ENCODE results near the gene TCP11L2.

Gene TCP11L2

DNA sequence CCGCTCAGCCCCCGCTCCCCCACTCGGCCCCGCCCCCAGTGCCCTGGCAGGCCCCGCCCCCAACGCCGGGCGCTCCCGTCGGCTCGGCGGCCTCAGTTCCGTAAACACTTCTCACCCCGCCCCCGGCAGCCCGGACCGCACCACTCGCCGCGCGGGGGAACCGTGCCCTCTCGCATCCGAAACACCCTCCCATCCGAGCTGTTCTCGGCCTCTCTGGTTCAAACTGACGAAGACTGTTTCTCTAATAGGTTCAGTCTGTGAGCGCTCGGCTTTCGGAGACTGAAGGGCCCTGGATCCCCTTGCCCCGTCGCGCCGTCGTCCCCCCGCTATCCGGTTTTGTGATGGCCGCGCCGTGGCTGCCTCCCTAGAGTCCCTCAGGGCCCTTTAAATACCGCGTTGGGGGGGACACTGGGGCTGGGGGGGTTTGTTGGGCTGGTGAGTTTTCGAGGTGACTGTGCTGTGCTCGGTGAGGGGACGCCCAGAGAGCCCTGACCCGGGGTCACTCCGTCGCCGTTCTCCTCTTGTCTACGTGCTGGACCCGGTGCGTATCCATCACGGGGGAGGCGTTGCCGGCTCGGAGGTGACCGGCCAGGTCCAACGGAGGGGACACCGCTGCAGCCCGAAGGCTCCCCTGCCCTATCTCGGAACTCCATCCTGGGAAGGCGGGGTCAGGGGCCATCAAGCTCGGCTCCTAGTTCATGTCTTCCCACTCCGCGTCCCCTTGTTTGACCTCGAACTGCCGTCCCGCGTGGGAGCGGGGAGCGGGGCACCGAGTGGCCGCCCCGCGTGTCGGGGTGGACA, at the start of gene TCP11L2:
Gene TCP11L2, plus strand, starts transcription at position 333 of the 801 bp plus-strand sequence. CDS start 8,343 bp downstream, outside the sequence.
- peak; percentile 96 for DNase-seq (ENCODE audit: low spot score)

DNA sequence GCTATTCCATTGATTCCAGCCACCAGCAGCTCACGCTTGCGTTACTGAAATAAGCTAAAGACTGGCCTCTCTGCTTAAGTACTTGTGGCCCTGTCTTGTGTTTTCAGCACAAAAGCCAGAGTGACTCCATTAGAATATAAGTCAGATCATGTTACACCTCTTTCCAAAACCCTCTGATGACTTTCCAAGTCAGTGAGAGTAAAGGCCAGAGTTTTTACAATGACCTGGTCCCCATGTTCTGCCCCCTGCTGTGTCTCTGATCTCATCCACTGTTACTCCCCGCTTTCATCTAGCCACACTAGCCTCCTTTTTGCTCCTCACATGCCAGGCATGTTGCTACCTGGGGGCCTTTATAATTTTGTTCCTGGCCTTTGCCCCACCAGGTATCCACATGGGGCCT, 47.8 kb upstream of the TCP11L2 start:
- DNase-seq (ENCODE audit: low spot score), result no peak

DNA sequence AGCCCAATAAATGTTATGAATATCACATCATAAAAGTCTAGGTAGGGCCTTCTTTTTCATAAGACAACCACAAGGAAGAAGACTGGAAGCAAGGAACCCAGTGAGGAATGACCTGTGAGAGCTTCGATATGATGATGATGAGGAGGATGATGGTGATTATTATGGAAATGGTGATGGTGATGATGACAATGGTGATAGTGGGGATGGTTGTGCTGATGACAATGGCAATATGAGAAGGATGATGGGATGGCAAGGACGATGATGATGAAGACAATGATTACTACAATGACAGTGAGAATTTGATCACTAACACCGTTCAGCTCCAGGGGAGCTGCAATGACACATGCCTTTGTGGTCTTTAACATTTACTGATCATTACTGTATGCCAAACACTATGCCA, 47.0 kb upstream of the TCP11L2 start:
- DNase-seq (ENCODE audit: low spot score), result no peak

DNA sequence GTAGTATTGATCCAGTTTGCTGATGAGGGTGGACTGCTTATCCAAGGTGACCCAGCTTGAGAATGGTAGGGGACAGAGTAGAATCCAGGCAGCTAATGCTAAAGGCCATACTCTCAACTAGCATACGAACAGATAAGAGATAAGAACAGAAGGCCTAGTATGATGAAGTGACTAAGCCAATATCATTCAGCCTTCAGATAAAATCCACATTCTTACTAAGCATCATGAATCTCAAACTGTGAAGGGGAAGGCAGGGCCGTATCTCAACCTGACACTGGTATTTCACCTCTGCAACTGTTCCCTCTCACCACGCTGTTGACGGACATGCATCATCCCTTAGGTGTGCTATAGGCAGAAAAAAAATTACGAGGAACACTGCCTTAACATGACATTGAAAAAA, 46.6 kb upstream of the TCP11L2 start:
- DNase-seq (ENCODE audit: low spot score), result no peak

DNA sequence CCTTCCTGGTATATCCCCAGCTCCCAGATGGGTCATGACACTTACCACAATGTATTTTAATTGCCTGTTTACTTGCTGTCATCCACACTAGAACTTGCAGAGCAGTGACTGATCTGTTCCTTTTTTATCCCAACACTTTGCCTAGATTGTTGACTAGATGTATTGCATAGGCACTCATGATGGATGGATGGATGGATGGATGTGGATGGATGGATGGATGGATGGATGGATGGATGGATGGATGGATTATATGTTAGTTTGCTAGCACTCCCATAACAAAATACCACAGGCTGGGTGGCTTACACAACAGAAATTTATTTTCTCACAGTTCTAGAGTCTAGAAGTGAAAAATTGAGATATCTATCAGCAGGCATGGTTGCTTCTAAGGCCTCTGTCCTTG, 46.0 kb upstream of the TCP11L2 start:
- no peak for DNase-seq (ENCODE audit: low spot score)

DNA sequence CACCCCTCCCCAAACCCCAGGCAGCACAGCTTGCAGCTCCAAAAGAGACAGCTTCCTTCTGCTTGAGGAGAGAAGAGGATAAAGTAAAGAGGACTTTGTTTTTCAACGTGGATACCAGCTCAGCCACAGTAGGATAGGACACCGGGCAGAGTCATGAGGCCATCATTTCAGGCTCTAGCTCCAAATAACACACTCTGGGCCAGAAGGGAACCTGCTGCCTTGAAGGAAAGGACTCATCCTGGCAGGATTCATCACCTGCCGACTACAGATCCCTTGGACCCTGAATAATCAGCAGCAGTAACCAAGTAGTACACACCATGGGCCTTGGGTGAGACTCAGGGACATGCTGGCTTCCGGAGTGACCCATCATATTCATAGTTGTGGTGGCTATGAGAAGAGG, 44.3 kb upstream of the TCP11L2 start:
- DNase-seq (ENCODE audit: low spot score), result no peak

DNA sequence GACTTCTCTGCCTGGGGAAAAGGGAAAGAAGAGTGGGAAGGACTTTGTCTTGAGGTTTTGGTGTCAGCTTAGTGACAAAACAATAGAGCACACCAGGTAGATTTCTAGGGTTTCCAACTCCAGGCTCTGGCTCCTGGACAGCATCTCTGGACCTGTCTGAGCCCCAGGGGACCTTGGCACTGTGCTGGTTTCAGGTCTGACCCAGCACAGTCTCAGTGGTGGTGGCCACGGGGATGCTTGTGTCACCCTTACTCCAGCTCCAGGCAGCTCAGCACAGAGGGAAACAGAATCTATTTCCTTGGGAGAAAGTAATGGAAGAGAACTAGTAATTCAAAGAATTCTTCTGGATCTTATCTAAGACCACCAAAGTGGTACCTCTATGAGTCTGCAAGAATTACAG, 43.6 kb upstream of the TCP11L2 start:
- DNase-seq (ENCODE audit: low spot score), result no peak

DNA sequence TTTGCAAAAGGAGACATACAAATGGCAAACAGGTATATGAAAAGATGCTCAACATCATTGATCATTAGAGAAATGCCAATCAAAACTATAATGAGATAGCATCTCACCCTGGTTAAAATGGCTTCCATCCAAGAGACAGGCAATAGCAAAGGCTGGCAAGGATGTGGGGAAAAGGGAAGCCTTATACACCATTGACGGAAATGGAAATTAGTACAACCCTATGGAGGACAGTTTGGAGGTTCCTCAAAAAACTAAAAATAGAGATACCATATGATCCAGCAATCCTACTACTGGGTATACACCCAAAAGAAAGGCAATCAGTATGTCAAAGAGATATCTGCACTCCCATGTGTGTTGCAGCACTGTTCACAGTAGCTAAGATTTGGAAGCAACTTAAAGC, 37.4 kb upstream of the TCP11L2 start:
- no peak for DNase-seq (ENCODE audit: low spot score)

DNA sequence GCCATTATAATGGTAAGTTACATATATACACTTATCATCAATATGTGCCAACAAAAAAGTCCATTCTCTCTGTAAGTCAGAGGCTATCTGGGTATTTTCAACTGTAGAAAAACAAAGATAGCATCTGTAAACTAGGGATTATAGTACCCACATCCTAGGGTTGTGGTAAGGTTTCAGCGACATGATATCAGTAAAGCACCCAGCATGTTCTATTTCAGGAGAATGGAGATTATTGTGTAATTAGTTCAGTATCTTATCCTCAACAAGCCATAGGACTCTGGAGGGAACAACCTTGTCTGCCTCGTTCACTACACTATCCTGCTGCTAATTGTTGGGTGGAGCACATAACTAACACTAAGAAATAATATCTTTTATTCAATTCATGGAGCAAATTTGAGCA, 35.0 kb upstream of the TCP11L2 start:
- DNase-seq (ENCODE audit: low spot score), result no peak

DNA sequence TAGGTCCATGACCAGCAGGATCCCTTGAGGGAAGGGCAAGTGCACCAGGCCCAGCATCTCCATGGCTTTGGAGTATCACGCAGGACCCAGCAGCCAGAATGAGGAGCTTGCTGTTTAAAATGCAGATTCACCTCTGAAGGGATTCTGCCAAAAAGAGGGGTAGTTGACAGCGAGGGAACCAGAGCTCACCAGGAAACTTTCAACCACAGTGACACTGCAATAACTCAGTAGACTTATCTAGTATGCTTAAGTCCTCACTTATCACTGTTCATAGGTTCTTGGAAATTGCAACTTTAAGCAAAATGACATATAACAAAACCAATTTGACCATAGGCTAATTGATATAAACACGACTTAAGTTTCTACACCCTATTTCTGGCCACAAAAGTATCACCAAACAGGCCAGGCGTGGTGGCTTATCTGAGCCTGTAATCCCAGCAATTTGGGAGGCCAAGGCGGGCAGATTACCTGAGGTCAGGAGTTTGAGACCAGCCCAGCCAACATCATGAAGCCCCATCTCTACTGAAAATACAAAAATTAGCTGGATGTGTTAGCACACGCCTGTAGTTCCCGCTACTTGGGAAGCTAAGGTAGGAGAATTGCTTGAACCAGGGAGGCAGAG, 33.3 kb upstream of the TCP11L2 start:
- no peak for DNase-seq (ENCODE audit: low spot score)

DNA sequence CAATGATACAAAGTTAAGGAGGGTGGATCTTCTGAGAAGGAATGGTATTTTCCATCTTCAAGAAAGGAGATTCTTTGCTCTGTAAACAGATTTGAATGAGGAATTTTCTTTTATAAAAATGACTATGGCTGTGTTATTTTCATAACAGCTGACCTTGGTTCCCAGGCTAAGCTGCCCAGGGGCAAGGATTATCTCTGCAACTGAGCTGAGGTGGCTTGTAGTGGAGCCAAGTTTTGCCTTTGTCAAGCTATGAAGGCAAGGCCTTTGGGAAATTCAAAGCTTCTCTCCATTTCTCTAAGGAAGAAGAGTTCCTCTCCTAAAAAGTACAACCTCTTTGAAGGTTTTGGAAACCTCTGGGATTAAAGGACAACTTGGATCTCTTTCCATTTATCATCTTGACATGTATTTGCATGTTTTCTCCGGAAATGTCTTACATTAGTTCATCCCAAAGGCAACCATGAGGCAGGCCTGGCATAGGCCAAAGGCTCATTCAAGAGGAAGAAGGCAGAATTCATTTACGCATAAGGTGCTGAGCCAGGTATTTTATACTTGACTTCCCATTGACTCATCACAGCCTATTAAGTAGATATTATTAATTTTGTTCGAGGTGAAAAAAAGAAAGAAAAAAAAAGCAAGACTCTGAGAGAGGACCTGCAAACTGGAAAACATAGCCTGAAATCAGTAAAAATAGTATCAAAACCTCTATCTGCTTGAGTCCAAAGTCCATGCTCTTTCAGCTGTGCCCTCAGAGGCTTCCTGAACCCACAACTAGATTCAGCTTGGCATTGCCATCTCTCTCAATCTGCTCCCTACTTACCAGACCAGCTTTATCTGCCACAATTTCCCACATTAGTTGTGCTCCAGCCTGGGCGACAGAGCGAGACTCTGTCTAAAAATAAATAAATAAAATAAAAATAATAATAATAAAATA, 30.7 kb upstream of the TCP11L2 start:
- DNase-seq (ENCODE audit: low spot score), result no peak

DNA sequence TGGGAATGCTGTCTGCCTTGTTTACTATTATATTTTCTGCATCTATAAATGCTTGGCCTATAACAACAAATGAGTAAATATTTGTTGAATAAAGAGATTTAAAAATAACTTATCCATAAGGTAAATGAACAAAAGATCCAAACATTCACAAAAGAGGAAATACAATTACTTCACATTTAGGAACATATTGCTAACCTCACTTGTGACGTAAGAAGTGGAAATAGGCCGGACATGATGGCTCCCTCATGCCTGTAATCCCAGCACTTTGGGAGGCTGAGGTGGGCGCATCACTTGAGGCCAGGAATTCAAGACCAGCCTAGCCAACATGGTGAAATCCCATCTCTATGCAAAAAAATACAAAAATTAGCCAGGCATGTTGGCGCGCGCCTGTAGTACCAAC, 29.0 kb upstream of the TCP11L2 start:
- no peak for DNase-seq (ENCODE audit: low spot score)

DNA sequence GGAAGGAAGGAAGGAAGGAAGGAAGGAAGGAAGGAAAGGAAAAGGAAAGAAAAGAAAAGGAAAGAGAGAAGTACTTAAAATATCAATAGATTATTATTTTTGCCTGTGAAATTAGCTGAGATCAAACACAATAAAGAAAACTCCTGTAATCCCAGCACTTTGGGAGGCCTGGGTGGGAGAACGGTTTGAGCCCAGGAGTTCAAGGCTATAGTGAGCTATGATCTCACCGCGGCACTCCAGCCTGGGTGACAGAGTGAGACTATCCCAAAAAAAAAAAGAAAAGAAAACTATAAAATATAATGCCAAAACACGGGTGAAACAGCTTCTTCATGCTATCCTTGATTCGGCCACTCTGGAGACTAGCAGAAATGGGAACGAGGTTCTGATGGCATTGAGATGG, 28.5 kb upstream of the TCP11L2 start:
- DNase-seq (ENCODE audit: low spot score), result no peak

DNA sequence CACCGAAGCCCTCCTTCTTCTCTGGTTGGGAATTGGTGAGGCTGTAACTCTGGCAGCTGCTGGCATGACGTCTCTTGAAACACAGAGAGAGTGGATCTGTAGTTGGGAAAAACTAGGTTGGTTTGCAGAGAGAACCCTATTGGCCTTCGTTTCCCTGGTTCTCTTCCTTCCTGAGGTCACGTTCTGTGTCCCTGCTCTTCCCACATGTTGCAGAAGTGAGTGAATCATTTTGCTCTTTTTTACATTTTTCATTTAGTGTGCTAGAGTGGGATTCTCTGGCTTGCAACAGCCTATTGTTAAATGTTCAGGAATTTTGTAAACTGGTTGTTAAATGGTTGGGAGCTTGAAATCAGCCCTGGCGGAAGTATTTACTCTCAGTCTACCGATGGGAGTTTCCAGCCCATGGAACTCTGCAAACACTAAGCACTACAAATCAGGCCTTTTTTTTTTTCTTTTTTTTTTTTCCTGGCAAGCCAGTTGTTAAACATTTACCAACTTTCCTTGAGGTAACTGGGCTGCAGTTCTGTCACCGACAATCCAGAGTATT, 27.9 kb upstream of the TCP11L2 start:
- DNase-seq (ENCODE audit: low spot score), result no peak

DNA sequence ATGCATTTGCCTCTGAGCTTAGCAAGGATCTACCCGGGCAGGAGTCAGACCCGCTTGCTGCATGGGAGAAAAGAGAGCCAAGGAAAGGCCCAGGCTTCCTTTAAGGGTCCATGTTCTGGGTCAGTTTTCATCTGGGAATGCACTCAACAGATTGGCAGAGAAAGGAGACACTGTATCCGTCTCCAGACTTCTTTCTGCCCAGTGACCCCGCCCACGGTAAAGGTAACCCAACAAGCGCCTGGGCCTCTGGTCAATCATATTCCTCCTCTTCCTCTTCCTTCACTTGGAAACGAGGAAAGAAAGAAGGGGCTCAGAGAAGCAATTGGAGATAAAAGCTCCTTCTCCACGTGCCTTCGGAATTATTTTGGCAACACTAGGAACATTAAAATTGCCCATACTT, 27.1 kb upstream of the TCP11L2 start:
- DNase-seq (ENCODE audit: low spot score), result no peak

DNA sequence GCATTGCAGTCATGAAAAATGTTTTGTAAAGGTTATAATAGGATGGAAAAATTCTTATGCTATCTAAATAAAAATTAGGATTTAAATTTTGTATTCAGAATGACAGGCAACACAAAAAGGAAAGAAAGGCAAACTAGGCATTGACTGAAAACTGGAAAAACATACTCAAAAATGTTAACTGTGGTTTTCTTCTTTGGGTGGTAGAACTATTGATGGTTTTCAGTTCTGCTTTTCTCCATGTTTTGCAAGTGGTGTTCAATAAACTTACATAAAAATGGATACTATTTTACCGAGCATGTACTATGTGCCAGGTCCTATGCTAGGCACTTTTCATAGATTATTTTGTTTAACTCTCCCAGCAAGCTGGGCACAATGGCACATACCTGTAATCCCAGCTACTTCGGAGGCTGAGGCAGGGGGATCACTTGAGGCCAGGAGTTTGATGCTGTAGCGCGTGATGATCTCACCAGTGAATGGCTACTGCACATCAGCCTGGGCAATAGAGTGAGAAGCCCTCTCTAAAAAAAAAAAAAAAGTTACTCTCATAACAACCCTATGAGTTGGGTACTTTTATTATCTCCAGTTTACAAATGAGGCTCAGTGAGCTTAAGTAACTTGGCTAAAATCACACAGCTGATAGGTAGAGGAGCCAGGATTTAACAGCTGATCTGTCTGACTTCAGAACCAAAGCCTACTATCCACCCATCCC, 26.3 kb upstream of the TCP11L2 start:
- no peak for DNase-seq (ENCODE audit: low spot score)

DNA sequence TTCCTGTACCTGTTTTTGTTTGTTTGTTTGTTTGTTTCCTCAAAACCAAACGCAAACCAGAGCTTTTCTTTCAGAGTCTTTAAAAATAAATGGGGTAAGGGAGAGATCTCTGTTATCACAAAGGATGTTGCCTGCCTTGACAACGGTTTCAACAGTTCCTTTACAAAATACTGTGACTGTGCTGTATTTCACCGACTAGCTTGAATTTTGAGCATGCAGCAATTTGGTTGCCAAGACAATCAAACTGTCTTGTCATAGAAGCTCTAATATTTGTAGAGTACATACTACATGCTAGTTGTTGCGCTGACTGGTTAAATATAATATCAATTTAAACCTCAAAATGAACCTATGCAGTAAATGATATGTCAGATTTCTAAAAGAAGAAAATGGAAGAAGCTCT, 22.4 kb upstream of the TCP11L2 start:
- DNase-seq (ENCODE audit: low spot score), result no peak

DNA sequence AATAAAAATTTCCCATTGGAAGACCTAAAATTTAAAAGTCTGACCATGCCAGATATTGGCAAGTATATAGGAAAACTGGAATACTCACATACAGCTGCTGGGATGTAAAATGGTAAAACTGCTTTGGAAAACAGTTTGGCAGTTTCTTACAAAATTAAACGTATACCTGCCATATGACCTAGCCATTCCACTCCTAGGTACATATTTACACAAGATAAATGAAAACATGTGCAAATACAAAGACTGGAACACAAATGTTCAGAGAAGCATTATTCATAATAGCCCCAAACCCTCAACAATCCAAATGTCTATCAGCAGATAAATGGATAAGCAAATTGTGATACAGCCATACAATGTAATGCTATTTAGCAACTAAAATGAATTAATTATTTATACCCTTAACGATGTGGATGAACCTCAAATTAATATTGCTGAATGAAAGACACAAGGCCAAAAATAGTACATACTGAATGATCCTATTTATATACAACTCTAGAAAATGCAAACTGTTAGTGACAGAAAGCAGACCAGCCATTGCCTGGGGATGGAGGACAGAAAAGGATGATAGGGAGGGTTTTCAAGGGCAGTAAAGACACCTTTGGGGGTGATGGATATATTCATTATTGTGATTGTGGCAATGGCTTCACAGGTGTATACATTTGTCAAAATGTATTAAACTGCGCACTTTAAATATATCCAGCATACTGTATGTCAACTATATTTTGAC, 21.3 kb upstream of the TCP11L2 start:
- no peak for DNase-seq (ENCODE audit: low spot score)

DNA sequence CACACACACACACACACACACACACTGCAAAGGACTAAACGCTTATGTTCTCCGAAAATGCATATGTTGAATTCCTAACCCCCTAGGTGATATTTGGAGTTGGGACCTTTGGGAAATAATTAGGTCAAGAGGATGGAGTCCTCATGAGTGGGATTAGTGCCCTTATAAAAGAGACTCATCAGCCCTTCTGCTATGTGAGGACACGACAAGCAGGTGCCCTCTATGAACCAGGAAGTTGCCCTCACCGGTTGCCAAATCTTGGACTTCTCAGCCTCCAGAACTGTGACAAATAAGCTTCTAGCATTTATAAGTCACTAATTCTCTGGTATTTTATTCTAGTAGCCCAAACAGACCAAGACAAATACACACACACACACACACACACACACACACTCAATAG, 20.7 kb upstream of the TCP11L2 start:
- DNase-seq (ENCODE audit: low spot score), result no peak

DNA sequence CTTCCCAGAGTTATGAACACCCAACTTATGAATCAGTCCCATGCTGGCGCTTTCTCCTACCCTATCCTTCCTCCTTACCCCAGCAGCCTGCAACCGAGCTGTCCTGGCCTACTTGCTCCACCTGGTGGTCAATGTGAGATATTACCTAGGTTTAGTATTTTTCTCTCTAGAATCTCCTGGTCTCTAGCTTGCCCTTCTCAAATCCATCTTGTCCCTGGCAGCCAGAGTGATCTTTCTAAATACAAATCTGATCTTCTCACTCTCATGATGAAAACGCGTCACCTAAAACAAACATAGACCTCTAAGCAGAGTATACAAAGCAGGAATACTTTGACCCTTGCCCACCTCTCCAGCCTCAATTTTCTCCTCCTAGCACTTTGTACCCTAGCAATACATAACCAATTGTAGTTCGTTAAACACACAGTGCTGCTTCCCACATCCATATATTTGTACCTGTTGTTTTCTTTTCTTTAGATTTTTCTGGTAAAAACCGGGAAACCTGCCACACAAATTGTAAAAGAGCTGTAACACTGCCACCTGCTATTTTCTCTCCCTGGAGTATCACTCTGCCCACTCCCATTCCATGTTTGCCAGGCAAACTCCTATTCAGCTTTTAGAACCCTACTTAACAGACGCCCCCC, 20.0 kb upstream of the TCP11L2 start:
- peak; percentile 63 for DNase-seq (ENCODE audit: low spot score)
